IPS DF 4.7 (cell line): ENCODE data around the gene MEX3A.
"Not testable (repeated sequence)": the region's sequence is repeated elsewhere in the genome, so short reads cannot be mapped to it uniquely, and the experiment has no call there.

Experiments
- DNase-seq: peaks from one replicate; pipeline ENCODE4 v3.0.0-alpha.2; 2013; ENCODE audit warnings: low spot score; ENCODE audit errors: extremely low read depth

MEX3A gene

DNA sequence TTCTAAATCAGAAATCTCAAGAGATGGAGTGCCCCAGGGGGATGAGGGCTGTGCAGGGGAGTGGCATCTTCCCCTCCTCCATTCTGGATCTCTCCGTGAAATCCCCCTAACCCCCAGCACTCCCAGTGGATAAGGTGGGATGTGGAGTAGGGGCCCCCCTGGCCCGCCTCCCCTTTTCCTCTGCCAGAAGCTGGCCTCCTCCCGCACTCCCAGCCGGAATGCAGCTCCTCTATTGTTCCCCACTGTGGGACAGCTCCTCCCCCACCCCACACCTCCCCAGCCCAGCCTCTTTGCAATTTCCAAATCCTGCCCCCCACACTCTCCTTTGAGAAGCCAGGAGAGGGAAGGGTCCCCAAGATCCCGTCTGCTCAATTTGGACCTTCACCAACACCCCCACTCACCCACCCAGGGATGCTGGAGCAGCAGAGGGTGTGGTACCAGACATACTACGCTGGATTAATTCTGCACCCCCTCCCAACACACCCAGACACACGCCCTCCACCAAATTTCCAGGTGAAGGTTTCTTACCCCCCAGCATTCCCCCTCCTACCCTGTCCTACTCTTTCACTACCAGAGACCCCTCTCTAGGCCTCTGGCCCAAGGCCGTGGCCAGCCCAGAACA lies 1.9 kb downstream of the MEX3A start:
- DNase-seq, result no peak

DNA sequence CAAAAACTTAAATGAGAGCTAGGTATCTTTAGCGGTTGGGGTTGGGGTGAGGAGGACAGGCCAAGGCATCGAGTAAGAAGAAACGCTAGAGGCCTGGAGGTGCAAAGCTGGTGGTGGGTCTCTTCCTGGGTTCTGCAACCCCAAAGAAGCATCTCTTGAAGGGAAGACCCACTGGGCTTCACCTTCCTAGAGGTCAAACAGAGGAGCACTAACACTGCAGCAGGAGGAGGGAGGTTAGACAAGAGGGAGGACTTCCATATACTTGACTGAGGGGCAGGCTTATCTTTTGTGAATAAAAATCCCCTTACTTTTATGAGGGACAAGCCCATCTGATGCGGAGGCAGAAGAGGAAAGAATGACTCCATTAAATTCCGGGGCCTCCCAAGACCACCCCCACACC lies 2.5 kb downstream of the MEX3A start:
- no peak for DNase-seq

DNA sequence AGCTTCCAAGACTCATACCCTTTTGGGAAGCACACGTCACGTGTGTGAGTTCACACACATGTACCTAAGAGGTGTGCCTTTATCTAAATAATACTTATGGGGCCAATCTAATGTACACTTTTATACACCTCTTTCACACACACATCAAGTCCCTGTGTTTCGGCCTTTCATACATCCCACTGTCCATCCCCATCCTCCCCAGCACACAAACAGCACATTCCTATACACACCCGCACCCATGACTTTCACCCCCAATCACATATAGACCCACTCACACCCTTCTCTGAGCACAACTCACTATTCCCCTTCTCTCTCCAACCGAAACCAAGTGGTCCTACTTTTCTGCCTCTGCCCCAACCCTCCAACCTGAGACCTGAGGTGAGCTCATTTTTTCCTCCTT lies 3.5 kb downstream of the MEX3A start:
- DNase-seq, result no peak

DNA sequence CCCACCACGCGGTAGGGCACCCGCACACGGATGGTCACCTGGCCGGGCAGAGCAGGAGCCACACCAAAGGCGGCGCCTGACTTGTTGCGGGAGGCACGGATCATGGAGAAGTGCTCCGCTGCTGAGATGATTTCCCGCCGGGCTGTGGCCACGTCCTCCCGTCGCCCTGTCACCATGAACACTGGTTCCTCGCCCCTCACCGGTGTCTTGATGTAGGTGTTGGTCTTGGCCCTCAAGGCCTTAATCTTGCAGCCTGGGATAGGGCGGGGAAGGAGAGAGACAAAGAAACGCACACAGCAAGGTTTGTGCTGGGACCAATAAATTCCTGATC lies 4.9 kb downstream of the MEX3A start:
- no peak for DNase-seq

DNA sequence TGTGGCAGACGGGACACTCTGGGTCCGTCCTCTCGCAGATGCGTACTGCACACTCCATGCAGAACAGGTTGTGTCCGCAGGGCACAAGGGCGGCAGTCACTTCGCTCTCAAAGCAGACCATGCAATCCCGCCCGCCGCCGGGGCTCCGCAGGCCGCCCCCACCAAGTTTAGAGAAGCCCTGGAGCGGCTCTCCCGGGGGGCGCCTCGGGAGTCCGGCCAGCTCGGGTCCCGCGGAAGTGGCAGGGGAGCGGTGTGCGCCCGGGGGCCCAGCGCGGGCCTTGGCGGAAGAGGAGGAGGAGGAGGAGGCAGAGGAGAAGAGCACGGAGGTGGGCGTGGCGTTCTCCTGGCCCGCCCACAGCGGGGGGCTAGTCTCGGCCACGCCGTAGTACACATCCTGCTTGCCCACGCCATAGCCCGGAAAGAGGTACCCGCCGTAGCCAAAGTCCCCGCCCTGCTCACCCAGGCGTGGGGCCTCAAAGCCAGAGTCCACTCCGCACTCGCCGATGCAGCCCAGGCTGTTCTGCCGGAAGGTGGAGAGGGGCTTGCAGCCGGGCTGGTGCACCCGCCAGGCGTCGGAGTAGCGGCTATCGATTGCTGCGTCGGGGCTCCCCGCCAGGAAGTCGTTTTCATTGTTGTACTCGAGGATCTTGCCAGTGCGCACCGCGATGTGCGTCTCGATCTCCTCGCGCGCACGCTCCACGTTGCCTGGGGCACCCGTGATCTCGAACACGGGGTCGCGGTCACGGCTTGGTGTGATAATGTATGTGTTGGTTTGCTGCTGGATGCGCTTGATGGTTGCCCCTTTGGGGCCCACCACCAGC lies 5.4 kb downstream of the MEX3A start:
- DNase-seq, result no peak

DNA sequence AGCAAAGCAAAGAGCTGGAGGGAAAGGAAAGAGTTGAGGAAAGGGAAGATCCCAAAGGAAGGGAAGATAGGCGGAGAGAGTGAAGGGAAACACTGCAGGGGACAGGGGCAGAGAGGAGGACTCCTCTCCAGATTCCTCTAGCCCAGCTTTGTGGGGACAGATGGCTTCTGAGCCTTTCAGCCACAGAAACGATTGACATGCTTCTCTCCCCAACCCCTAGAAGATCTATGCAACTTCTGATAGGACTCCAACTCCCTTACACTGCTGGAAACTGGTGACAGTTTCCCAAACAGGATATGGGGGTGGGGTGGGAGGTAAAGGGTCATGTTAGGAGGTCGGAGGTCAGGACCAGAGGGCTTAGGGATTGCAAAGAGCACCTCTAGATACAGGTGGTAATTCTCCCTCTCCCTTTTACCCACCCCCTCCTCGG lies 6.5 kb downstream of the MEX3A start:
- no peak for DNase-seq

DNA sequence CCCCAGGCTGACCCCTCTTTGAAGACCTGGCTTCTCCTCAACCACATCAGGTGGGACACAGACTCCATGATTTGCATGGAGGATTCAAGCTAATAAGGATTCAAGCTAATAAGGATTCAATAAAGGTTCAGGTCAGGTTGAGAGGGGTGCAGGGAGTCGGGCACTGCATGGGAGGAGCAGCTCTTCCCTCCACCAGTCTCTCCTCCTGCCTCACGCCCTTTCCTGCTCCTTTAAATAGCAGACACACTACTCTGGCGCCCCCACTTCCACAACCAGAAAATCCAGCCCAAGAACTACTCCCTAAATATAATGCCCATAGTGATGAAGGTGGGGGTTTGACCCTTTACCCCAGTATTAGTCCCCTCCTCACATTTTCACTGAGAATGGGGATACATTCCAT lies 7.1 kb downstream of the MEX3A start:
- DNase-seq, result no peak

DNA sequence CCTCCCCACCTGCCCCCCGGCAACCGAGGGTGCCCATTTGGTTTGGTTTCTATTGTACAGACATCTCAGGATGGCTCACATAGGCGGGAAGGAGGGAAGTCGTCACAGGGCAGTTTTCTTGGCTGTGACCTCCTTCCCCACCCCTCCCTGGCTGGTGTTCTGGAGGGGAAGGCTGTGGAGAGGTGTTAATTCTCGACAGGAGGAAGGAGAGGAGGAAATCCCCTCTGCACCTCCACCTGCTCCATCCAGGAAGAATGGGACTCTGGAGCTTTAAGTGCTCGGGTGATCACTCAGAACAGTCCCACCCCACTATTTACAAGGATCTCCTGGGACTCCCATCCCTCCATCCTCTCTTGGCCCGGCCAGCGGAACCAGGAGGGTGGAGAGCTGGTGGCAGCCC lies 7.6 kb downstream of the MEX3A start:
- no peak for DNase-seq

DNA sequence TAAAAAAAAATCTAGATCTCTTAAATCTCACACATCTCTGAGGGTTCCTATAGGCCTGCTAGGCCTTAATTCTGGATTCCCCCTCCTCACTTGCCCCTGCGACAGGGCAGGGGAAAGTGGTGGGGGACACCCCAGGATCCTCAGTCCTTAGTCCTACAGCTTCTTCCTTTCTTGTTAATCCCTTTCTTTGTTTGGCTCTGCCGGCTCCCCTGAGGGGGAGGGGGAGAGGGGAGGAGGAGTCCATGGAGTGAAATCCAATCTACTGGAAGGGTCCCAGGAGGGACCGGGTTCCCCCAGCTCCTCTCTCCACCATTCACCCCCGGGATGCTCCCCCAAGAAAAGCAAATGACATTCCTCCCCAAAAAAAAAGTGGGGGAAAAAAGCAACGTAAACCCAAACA lies 8.5 kb downstream of the MEX3A start:
- DNase-seq, result no peak

DNA sequence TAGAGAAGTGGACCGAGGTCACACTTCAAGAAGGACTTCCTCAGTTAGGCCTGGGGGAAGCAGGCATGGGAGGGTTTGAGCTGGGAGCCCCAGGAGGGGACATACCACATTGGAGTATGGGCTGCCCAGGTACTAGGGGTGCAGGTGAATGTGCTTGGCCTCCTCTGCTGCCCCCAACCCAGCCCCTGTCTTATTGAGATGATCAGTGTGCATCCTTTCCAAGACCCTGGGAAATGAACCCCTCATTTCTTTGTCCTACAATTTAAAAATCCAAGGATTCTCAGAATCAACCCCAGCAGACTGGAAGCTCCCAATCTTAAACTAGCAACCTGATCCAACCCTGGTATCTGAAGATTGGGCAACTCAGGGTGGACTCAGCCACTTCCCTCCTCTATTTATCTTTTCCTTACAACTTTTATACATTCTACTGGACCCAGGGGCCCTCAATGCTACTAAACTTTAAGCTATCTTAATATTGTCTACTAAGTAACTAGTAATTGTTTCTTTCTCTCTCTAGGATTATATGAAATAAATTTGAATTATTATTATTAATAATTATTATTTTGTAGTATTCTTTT lies 9.1 kb downstream of the MEX3A start:
- DNase-seq, result no peak

DNA sequence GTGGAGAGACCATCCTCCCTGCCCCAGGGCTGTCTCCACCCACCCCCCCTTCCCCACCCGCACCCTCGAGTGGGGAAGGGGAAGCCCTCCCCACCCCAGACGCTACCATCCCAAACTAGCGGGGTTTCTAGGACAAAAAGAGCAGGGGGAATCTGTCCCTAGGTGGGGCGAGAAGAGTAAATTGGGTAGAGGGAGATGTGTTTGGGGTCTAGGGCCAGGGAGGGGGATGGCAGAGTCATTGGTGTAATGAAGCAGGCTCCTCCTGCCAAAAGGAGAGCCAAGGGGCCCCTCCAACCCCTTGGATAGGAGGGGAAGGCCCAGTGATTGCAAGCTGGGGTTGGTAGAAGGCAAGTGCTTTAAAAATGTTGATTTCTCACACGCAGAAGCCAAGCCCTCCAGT lies 10.0 kb downstream of the MEX3A start:
- no peak for DNase-seq

DNA sequence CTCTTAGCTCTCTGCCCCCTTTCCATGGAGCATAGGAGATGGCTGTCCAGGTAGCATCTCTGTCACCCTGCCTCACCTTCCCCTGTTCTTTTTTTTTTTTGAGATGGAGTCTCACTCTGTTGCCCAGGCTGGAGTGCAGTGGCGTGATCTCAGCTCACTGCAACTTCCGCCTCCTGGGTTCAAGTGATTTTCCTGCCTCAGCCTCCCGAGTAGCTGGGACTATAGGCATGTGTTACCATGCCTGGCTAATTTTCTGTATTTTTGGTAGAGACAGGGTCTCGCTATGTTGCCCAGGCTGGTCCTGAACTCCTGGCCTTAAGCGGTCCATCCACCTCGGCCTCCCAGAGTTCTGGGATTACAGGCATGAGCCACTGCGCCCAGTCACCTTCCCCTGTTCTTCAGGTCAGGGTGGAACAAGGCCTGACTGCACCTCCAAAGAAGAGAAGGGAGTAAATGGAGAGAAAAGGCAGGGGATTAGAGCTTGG lies 10.9 kb downstream of the MEX3A start:
- not testable (repeated sequence) for DNase-seq

DNA sequence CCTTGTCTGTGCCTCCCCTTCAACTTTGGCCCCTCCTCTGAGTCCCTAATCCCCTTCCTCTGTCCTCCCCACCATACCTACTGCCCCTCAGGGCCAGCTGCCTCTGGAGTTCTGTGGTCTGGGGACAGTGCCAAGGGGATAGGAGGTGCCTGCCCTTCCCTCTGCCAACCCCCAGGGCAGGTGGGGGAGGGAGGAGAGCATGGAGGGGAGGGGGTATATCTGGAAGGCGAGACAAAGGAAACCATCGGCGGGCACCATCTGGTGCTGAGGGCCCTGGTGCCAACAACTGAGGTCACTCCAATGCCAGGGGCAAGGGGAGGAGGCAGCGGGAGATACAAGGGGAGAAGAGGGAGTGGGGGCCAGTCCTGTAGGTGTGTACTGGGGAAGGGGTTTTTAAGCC lies 11.7 kb downstream of the MEX3A start:
- no peak for DNase-seq

DNA sequence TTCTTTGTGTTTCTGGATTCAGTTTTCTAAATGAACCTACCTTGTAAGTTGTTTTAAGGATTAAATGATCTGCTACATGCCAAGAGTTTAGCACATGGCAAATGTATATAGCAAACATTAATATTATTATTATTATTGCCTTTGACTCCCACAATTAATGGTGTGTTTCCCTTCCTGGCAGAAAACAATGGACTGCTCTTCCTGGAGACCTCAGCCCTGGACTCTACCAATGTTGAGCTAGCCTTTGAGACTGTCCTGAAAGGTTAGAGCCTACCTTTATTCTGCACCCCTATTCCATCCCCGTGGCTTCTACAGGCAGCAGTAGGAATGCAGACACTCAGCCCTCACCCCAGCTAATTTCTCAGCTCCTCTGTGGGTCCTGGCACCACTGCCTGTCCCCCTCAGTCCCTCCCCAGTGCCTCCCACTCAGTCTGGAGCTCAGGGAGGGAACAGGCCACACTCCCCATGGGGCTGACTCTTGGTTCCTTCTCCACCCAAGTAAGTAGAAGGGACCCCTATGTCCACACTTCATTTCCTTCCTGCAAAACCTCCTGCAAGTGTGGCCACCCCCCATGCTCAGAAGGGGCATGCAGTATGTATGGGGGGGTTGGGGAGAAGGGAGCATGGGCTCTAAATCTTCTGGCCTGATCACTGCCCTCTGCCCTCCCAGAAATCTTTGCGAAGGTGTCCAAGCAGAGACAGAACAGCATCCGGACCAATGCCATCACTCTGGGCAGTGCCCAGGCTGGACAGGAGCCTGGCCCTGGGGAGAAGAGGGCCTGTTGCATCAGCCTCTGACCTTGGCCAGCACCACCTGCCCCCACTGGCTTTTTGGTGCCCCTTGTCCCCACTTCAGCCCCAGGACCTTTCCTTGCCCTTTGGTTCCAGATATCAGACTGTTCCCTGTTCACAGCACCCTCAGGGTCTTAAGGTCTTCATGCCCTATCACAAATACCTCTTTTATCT lies 12.5 kb downstream of the MEX3A start:
- DNase-seq, result no peak

DNA sequence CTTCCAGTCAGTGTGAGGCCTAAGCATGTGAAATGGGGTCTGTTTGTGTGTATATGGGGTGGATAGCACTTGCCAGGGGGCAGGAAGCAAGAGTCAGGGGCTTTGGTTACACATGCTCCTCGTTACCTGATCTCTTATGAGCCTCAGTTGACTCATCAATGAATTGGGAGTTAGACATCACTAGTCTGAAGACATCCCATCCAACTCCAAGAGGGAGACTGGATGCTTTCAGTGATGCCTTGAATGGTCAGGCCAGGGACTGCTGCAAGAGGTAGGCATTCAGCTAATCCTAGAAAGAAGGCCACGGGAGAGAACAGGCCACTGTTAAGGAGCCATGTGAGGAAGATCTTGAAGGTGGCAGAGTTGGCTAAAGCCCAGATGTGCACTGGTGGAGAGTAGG lies 15.0 kb downstream of the MEX3A start:
- no peak for DNase-seq

DNA sequence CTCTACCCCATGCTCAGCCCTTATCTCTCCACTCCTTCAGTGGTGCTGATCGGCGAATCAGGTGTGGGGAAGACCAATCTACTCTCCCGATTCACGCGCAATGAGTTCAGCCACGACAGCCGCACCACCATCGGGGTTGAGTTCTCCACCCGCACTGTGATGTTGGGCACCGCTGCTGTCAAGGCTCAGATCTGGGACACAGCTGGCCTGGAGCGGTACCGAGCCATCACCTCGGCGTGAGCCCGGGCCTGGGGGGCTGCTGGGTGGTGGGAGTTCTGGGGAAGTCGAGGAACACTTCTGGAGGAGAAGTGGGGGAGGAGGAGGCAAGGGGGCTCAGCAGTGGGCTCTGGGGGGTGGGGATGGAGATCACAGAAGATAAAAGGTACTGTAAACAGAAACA lies 16.4 kb downstream of the MEX3A start:
- no peak for DNase-seq

DNA sequence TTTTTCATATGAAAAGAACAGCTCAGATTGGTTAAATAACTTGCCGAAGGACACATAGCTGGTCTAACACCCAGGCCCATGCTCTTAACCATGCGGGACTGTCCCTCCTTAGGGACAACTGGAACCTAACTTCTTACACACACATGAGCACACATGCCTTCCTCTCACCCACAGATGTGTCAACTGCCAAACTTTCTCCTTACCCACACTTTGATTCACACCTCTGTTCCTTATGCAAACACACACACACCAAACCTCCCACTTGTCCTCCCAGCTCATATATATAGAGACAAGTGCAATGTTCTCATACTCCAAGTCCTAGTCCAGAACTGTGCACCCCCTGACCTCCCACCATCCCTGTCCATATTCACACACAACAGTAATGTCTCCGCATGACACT lies 17.1 kb downstream of the MEX3A start:
- DNase-seq, result no peak

DNA sequence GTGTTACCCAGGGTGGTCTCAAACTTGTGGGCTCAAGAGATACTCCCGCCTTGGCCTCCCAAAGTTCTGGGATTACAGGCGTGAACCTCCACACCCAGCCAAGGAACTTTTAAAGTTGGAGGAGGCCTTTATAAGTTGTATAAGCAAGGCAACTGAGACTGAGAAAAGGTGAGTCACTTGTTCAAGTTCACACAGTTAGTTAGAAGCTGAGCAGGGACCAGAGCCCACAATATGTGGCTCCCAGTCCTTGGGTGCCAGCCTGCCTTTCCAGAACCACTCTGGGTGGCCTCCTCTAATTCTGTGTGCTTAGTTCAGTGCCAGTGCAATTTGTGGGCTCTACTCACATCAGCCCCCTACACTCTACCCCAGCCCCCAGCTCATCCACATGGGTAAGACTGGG lies 17.6 kb downstream of the MEX3A start:
- DNase-seq, result no peak

DNA sequence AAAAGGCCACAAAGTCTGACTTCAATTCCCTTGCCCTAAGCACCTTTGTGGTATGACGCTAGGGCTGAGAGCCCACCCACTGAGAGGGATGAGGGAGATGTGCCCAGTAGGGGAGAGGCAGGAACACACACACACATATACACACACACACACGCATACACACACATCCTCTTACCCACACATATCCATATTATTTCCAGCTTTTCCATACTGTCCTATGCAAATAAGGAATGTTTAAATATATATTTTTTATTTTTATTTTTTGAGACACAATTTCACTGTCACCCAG lies 18.3 kb downstream of the MEX3A start:
- DNase-seq, result no peak

DNA sequence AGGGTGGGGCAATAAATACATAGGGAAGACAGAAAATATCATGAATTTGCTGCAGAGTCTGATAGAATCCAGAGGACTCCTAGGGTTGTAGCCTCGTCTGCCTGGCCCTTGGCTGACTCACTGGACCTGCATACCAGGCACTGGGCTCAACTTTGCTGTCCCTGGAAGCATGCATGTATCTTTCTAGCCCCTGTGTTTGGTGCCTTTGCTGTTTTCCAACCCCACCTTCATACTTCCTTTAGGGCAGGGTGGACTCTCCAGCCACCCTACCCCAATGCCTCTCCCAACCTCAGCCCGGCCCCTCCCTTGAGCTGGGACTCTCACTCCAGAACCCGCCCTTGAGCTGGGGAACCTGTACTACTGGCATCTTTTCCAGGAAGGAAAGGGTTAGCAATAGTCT lies 20.1 kb downstream of the MEX3A start:
- DNase-seq, result no peak

DNA sequence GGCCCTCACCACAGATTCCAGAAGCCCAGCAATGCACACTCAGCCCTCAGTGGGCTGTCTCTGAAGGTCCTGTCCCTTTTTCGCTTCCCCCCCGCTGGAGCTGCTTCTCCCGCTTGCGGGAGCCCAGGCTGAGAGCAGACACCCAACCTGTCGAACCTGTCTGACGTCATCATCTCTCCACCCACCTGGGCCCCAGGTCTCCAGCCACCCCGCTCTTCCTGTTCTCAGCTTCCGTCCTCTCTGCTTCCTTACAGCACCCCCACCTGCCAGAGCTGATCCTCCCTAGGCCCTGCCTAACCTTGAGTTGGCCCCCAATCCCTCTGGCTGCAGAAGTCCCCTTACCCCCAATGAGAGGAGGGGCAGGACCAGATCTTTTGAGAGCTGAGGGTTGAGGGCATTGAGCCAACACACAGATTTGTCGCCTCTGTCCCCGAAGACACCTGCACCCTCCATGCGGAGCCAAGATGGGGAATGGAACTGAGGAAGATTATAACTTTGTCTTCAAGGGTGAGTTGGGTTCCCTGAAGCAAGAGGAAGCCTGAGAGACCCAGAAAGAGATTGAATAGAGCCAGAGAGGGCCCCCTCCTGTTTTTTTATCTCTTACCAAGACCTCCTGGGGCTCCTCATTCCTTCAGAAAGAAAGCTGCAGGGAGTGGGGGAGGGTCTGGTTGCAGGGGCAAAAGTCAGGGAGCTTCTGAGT lies 21.2 kb downstream of the MEX3A start, which contains the start of gene RAB25:
RAB25 (plus strand) TSS at position 224 of the 700 bp plus-strand sequence; CDS start at position 465, 241 bp downstream.
- DNase-seq, result no peak
